Measurements from ENCODE around the gene LAMTOR2. TPM values are rescaled to one million over a fixed set of nuclear protein-coding genes. Genes with fewer than 3 reads are reported as not detected.

LAMTOR2 gene
- total RNA-seq, 1 donor from 2014 or later: 29.4 TPM

- Mint-ChIP-seq H3K27me3 (ENCODE audit: insufficient read depth, low read depth) (peaks cover 9% of the 10 kb centered on the region), H3K4me3 (peak overlapping the region; percentile 97), H3K4me1 (peaks cover 69% of the 10 kb centered on the region), H3K27ac (peak overlapping the region; percentile 97), H3K9me3 (no peaks in the 10 kb centered on the region), H3K36me3 (peaks cover 20% of the 10 kb centered on the region)
- H3K36me3 ChIP-seq: no peaks in the 10 kb centered on the region
- H3K27ac ChIP-seq: peak overlapping the region; percentile 99
- DNase-seq (ENCODE audit: low spot score): no peak
- peak overlapping the region; percentile 88 for H3K9ac ChIP-seq
- no peaks in the 10 kb centered on the region for H3K27me3 ChIP-seq
- H3K79me2 ChIP-seq (ENCODE audit: low read depth): peaks cover 93% of the 10 kb centered on the region
- TF ChIP-seq EZH2phosphoT487 (IDR thresholded peaks at IDR 0.05): no peak
- TF ChIP-seq CTCF (IDR thresholded peaks at IDR 0.05): no peak
- no peak for TF ChIP-seq EZH2 (IDR thresholded peaks at IDR 0.05)
- no peaks in the 10 kb centered on the region for H3K9me3 ChIP-seq (ENCODE audit: low read depth)
- H3K4me2 ChIP-seq: peak overlapping the region; percentile 99
- peaks cover 61% of the 10 kb centered on the region for H3K4me1 ChIP-seq
- no peak overlapping the region for H2AFZ ChIP-seq (replicated peaks)
- H3F3A ChIP-seq (ENCODE audit: low read depth): peaks cover 93% of the 10 kb centered on the region
- peak overlapping the region; percentile 99 for H3K4me3 ChIP-seq
- peaks cover 81% of the 10 kb centered on the region for H4K20me1 ChIP-seq (ENCODE audit: low read depth)
Observed at GRCh38 chr1:156081917-156082308, 27.3 kb downstream of the LAMTOR2 start.

GRCh38 chr1:156082309-156083091 is 27.9 kb downstream of the LAMTOR2 start, which contains the start of gene MEX3A:
MEX3A (minus strand) TSS chr1:156082465; CDS start chr1:156081998, 467 bp downstream.
- peak within 1 kb of the TSS; percentile 94 for H3K9ac ChIP-seq
- Mint-ChIP-seq H3K4me1 (peaks cover 69% of the 10 kb centered on the region), H3K9me3 (no peaks in the 10 kb centered on the region), H3K36me3 (peaks cover 22% of the 10 kb centered on the region), H3K27ac (peak within 1 kb of the TSS; percentile 99), H3K27me3 (ENCODE audit: insufficient read depth, low read depth) (peaks cover 11% of the 10 kb centered on the region), H3K4me3 (peak within 1 kb of the TSS; percentile 100)
- H3K36me3 ChIP-seq: no peaks in the 10 kb centered on the region
- H3K9me3 ChIP-seq (ENCODE audit: low read depth): no peaks in the 10 kb centered on the region
- peak within 1 kb of the TSS; percentile 99 for H3K4me3 ChIP-seq
- peak within 1 kb of the TSS; percentile 99 for H3K4me2 ChIP-seq
- peaks cover 93% of the 10 kb centered on the region for H3K79me2 ChIP-seq (ENCODE audit: low read depth)
- H3K27me3 ChIP-seq: no peaks in the 10 kb centered on the region
- H4K20me1 ChIP-seq (ENCODE audit: low read depth): peaks cover 81% of the 10 kb centered on the region
- peaks cover 90% of the 10 kb centered on the region for H3F3A ChIP-seq (ENCODE audit: low read depth)
- peak; percentile 98 for DNase-seq (ENCODE audit: low spot score)
- H3K27ac ChIP-seq: peak within 1 kb of the TSS; percentile 99
- no peak within 1 kb of the TSS for H2AFZ ChIP-seq (replicated peaks)
- no peak for TF ChIP-seq EZH2 (IDR thresholded peaks at IDR 0.05)
- TF ChIP-seq EZH2phosphoT487 (IDR thresholded peaks at IDR 0.05): no peak
- no peak for TF ChIP-seq CTCF (IDR thresholded peaks at IDR 0.05)
- peaks cover 58% of the 10 kb centered on the region for H3K4me1 ChIP-seq

- H3K36me3 Mint-ChIP-seq: peaks cover 12% of the 10 kb centered on the region
- Histone ChIP-seq H3K36me3 (no peaks in the 10 kb centered on the region), H3F3A (ENCODE audit: low read depth) (peaks cover 77% of the 10 kb centered on the region), H3K27ac (peak overlapping the region; percentile 99), H2AFZ (replicated peaks) (no peak overlapping the region), H4K20me1 (ENCODE audit: low read depth) (peaks cover 81% of the 10 kb centered on the region), H3K4me1 (peaks cover 42% of the 10 kb centered on the region), H3K27me3 (no peaks in the 10 kb centered on the region), H3K4me3 (peak overlapping the region; percentile 99), H3K79me2 (ENCODE audit: low read depth) (peaks cover 93% of the 10 kb centered on the region), H3K4me2 (peak overlapping the region; percentile 99), H3K9me3 (ENCODE audit: low read depth) (no peaks in the 10 kb centered on the region), H3K9ac (peak overlapping the region; percentile 41)
- peaks cover 56% of the 10 kb centered on the region for H3K4me1 Mint-ChIP-seq
- peak overlapping the region; percentile 98 for H3K27ac Mint-ChIP-seq
- TF ChIP-seq EZH2 (IDR thresholded peaks at IDR 0.05): no peak
- no peak for TF ChIP-seq CTCF (IDR thresholded peaks at IDR 0.05)
- TF ChIP-seq EZH2phosphoT487 (IDR thresholded peaks at IDR 0.05): no peak
- peaks cover 6% of the 10 kb centered on the region for H3K27me3 Mint-ChIP-seq (ENCODE audit: insufficient read depth, low read depth)
- no peaks in the 10 kb centered on the region for H3K9me3 Mint-ChIP-seq
- DNase-seq (ENCODE audit: low spot score): peak; percentile 39
- peak overlapping the region; percentile 100 for H3K4me3 Mint-ChIP-seq
Observed at GRCh38 chr1:156083800-156084790, 29.5 kb downstream of the LAMTOR2 start.

All from neural progenitor cell (in vitro differentiated cells).